SK-N-SH (cell line): ENCODE data around the gene TCN2. TPM values are rescaled to one million over a fixed set of nuclear protein-coding genes. Genes with fewer than 3 reads are reported as not detected.

Experiments used
- CTCF ChIA-PET: fragments of 300-600, 350-600 bp; formaldehyde crosslinking; extraction: SDS; loops from one replicate; lab custom pipeline; 2021; lab: Yijun Ruan, JAX
- POLR2A ChIA-PET: fragments of 350-600 bp; sonication (Branson Sonifier 250); formaldehyde crosslinking; extraction: SDS; loops from one replicate; lab custom pipeline; 2020; ENCODE audit warnings: antibody characterized with exemption, inconsistent platforms; lab: Yijun Ruan, JAX
- DNase-seq: peaks from one replicate; pipeline ENCODE4 v3.0.0; 2012
- H2AFZ ChIP-seq: fragments of 200-600 bp; sonication (generic); 2 replicates; pipeline ENCODE4 v1.8.1; 2016; ENCODE audit warnings: antibody characterized with exemption, mild to moderate bottlenecking, low read depth
- H3F3A ChIP-seq: fragments of 200-600 bp; sonication (generic); replicated peaks from 2 replicates; pipeline ENCODE3; 2016; ENCODE audit warnings: antibody characterized with exemption, mild to moderate bottlenecking; ENCODE audit not compliant: insufficient read depth
- H3K27ac ChIP-seq, 2 experiments: fragments of 200-500 bp in 1 of 2; fragments of 200-600 bp in 1 of 2; sonication (Bioruptor generic) in 1 of 2; sonication (generic), shearing (Covaris generic) in 1 of 2; 2 replicates each; pipeline versions ENCODE4 v1.5.1 to v1.6.1; 2014 to 2016; ENCODE audit warnings: low read depth in 2 of 2, inconsistent platforms in 1 of 2, low read length in 1 of 2, mild to moderate bottlenecking in 1 of 2, mixed read lengths in 1 of 2
- H3K27me3 ChIP-seq: fragments of 200-600 bp; sonication (generic), shearing (Covaris generic); 2 replicates; pipeline ENCODE4 v1.6.1; 2016; ENCODE audit warnings: mixed run types; ENCODE audit not compliant: insufficient read depth
- H3K36me3 ChIP-seq, 2 experiments: fragments of 200-500 bp in 1 of 2; fragments of 200-600 bp in 1 of 2; sonication (Bioruptor generic) in 1 of 2; sonication (generic) in 1 of 2; replicated peaks in 1 of 2; 2 replicates each; pipeline versions ENCODE3 to v1.5.1; 2014 to 2016; ENCODE audit warnings: low read length in 1 of 2, mild to moderate bottlenecking in 1 of 2; ENCODE audit not compliant: insufficient read depth in 2 of 2, control insufficient read depth in 1 of 2
- H3K4me1 ChIP-seq, 2 experiments: fragments of 200-500 bp in 1 of 2; fragments of 200-600 bp in 1 of 2; sonication (Bioruptor generic) in 1 of 2; sonication (generic), shearing (Covaris generic) in 1 of 2; 2 replicates each; pipeline versions ENCODE4 v1.5.1 to v1.6.1; 2014 to 2016; ENCODE audit warnings: low read depth in 1 of 2, low read length in 1 of 2, mixed run types in 1 of 2; ENCODE audit not compliant: insufficient read depth in 2 of 2, control insufficient read depth in 1 of 2
- H3K4me2 ChIP-seq: fragments of 200-600 bp; sonication (generic), shearing (Covaris generic); 2 replicates; pipeline ENCODE4 v1.6.1; 2017; ENCODE audit warnings: mixed run types
- H3K4me3 ChIP-seq, 2 experiments: fragments of 200-500 bp in 1 of 2; fragments of 200-600 bp in 1 of 2; sonication (Bioruptor generic) in 1 of 2; sonication (generic), shearing (Covaris generic) in 1 of 2; 2 replicates each; pipeline versions ENCODE4 v1.5.1 to v1.8.1; 2014 to 2016; ENCODE audit warnings: low read depth in 2 of 2, inconsistent platforms in 1 of 2, low read length in 1 of 2, mild to moderate bottlenecking in 1 of 2, mixed read lengths in 1 of 2, moderate library complexity in 1 of 2
- H3K79me2 ChIP-seq: fragments of 200-600 bp; sonication (generic); 2 replicates; pipeline ENCODE4 v1.8.1; 2017; ENCODE audit warnings: mild to moderate bottlenecking; ENCODE audit not compliant: insufficient read depth
- H3K9ac ChIP-seq: fragments of 200-600 bp; sonication (generic); 2 replicates; pipeline ENCODE4 v1.6.1; 2017; ENCODE audit warnings: mixed run types
- H3K9me2 ChIP-seq: fragments of 200-600 bp; sonication (generic); 2 replicates; pipeline ENCODE4 v1.6.1; 2017; ENCODE audit warnings: mixed run types
- H3K9me3 ChIP-seq: fragments of 200-600 bp; sonication (generic); 2 replicates; pipeline ENCODE4 v1.6.1; 2017; ENCODE audit warnings: mixed run types, mild to moderate bottlenecking, moderate library complexity
- H4K20me1 ChIP-seq: fragments of 200-600 bp; sonication (generic); 2 replicates; pipeline ENCODE4 v1.6.1; 2017; ENCODE audit warnings: mild to moderate bottlenecking, mixed run types; ENCODE audit not compliant: insufficient read depth
- ELF1 ChIP-seq: IDR thresholded peaks from 2 replicates; pipeline ENCODE4 v1.4.0; 2012
- EZH2phosphoT487 ChIP-seq: fragments of 200-600 bp; sonication (generic); IDR thresholded peaks from 2 replicates; pipeline ENCODE4 v1.6.1; 2017; ENCODE audit warnings: low read depth, mixed run types, mild to moderate bottlenecking, antibody characterized with exemption, moderate library complexity, borderline replicate concordance
- FOSL2 ChIP-seq: IDR thresholded peaks from 2 replicates; pipeline ENCODE4 v1.4.0; 2012; ENCODE audit warnings: low read depth, mild to moderate bottlenecking, moderate library complexity, borderline replicate concordance
- FOXJ3 ChIP-seq: sonication (generic); formaldehyde crosslinking; IDR thresholded peaks from 2 replicates; pipeline ENCODE4 v1.5.1; 2020; ENCODE audit warnings: mild to moderate bottlenecking, missing genetic modification reagents
- MEF2A ChIP-seq: IDR thresholded peaks from 2 replicates; pipeline ENCODE4 v1.4.0; 2012; ENCODE audit warnings: low read depth, borderline replicate concordance
- MXI1 ChIP-seq: IDR thresholded peaks from 2 replicates; pipeline ENCODE4 v1.6.1; 2012; ENCODE audit warnings: mild to moderate bottlenecking, low read depth, low read length, improper control_type of control experiment
- POLR2AphosphoS5 ChIP-seq: IDR thresholded peaks from 2 replicates; pipeline ENCODE4 v1.6.1; 2012; ENCODE audit warnings: low read depth, low read length
- RAD21 ChIP-seq: IDR thresholded peaks from 2 replicates; pipeline ENCODE4 v1.6.1; 2012; ENCODE audit warnings: mild to moderate bottlenecking, low read length
- RXRA ChIP-seq: IDR thresholded peaks from 2 replicates; pipeline ENCODE4 v1.4.0; 2012; ENCODE audit warnings: low read depth, mild to moderate bottlenecking, borderline replicate concordance
- SMC3 ChIP-seq: IDR thresholded peaks from 2 replicates; pipeline ENCODE4 v1.6.1; 2012; ENCODE audit warnings: low read depth, low read length, improper control_type of control experiment
- TCF12 ChIP-seq: IDR thresholded peaks from 2 replicates; pipeline ENCODE4 v1.4.0; 2012
- WGBS: methylation state at CpG from one replicate; pipeline ENCODE4 v1.1.6; 2017; ENCODE audit warnings: low lambda C conversion rate; 5-methylcytosine and 5-hydroxymethylcytosine counted together
- polyA plus RNA-seq, 3 experiments: library from polyadenylated mRNA; depleted of rRNA; stranded (reverse); fragments of >200 nt; gene quantifications; 2 replicates each; pipeline ENCODE4 v1.2.3, GENCODE V29; 2012
- TF ChIP-seq, protein P1 (sequence below): IDR thresholded peaks from 2 replicates; pipeline ENCODE4 v1.4.0; 2012; ENCODE audit warnings: low read depth, borderline replicate concordance
- TF ChIP-seq, protein P2 (sequence below): fragments of 150-350 bp; IDR thresholded peaks from 2 replicates; pipeline ENCODE4 v1.6.1; 2017; ENCODE audit warnings: antibody characterized with exemption, low read length, low read depth, borderline replicate concordance
- TF ChIP-seq, protein P3 (sequence below): IDR thresholded peaks from 2 replicates; pipeline ENCODE4 v1.6.1; 2012; ENCODE audit warnings: mild to moderate bottlenecking, low read depth, low read length, moderate library complexity

TCN2 gene
- polyA plus RNA-seq, 1 of the 3 experiments (the other 2 are of a cell fraction) = 4.1 TPM

DNA sequence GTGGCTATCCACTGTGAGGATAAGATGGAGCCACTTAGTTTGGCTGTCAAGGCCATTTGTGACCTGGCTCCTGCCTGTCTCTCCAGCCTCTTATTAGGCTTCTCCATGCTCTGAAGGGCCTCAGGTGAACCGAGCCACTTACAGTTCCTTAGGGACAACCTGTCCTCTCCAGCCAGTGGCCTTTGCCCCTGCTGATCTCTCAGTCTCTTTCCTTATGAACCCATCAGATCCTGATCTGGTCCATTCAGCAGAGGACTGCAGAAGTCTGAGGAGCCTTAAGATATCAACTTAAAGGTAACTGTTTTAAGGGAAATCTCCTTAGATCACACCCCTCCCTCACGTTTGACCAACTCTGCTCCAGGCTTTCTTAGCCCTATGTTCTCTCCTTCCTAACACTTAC lies 58.3 kb downstream of the TCN2 start (continued):
- TF ChIP-seq, protein P1, sequence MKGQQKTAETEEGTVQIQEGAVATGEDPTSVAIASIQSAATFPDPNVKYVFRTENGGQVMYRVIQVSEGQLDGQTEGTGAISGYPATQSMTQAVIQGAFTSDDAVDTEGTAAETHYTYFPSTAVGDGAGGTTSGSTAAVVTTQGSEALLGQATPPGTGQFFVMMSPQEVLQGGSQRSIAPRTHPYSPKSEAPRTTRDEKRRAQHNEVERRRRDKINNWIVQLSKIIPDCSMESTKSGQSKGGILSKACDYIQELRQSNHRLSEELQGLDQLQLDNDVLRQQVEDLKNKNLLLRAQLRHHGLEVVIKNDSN = no peak

DNA sequence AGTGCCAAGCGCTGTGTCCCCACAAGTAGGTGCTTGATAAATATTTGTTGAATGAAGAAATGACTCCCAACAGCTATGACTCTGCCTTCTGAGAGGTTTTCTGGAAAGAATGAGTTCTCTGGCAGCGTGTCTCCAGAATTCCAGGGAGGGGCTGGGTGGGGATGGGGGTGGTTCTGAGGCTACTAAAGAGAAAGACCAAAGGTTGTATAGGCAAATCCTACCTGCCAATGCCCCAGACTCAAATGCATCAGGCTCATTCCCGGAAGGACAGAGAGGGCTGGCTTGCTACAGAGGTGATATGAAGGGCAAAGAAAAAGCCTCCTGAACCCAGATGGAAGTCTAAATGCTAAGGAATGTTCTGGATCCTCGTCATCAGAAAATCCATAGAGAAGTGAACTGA lies 58.8 kb downstream of the TCN2 start:
- no peak overlapping the region for H2AFZ ChIP-seq
- no peaks in the 10 kb centered on the region for H4K20me1 ChIP-seq
- peaks cover 0 to 4% of the 10 kb centered on the region in 2 experiments for H3K36me3 ChIP-seq
- H3K27ac ChIP-seq = no peak overlapping the region
- no peaks in the 10 kb centered on the region for H3K27me3 ChIP-seq
- peak overlapping the region; percentile 74; the same call in 1 of the 2 replicates for H3K4me2 ChIP-seq
- no peak for DNase-seq
- 0 out of 4 replicates have a peak overlapping the region, but pooled peaks of 1 of the 2 experiments have one; percentile 71 for H3K4me3 ChIP-seq
- H3K9me3 ChIP-seq = no peaks in the 10 kb centered on the region
- peaks cover 0 to 12% of the 10 kb centered on the region in 2 experiments; a peak in 2 of 4 replicates for H3K4me1 ChIP-seq
- CTCF ChIA-PET = interaction anchor here (2.6 kb wide), 1 partner anchor 90 kb away, joined by 13 read pairs; no protein-coding TSS in a partner anchor
- H3K79me2 ChIP-seq = peaks cover 16% of the 10 kb centered on the region; the same call in 1 of the 2 replicates
- no peaks in the 10 kb centered on the region for H3K9me2 ChIP-seq
- POLR2A ChIA-PET = no interaction called here
- 100% methylated on average over 4 of the region's 4 CpGs for WGBS
- TF ChIP-seq, protein P2, sequence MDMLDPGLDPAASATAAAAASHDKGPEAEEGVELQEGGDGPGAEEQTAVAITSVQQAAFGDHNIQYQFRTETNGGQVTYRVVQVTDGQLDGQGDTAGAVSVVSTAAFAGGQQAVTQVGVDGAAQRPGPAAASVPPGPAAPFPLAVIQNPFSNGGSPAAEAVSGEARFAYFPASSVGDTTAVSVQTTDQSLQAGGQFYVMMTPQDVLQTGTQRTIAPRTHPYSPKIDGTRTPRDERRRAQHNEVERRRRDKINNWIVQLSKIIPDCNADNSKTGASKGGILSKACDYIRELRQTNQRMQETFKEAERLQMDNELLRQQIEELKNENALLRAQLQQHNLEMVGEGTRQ = no peak
- no peak for TF ChIP-seq TCF12
- TF ChIP-seq MEF2A = no peak
- no peak for TF ChIP-seq ELF1
- no peak for TF ChIP-seq FOXJ3 (CRISPR knock-in tag)
- TF ChIP-seq SMC3 = no peak
- TF ChIP-seq RXRA = no peak
- TF ChIP-seq RAD21 = no peak
- TF ChIP-seq FOSL2 = no peak
- TF ChIP-seq, protein P3, sequence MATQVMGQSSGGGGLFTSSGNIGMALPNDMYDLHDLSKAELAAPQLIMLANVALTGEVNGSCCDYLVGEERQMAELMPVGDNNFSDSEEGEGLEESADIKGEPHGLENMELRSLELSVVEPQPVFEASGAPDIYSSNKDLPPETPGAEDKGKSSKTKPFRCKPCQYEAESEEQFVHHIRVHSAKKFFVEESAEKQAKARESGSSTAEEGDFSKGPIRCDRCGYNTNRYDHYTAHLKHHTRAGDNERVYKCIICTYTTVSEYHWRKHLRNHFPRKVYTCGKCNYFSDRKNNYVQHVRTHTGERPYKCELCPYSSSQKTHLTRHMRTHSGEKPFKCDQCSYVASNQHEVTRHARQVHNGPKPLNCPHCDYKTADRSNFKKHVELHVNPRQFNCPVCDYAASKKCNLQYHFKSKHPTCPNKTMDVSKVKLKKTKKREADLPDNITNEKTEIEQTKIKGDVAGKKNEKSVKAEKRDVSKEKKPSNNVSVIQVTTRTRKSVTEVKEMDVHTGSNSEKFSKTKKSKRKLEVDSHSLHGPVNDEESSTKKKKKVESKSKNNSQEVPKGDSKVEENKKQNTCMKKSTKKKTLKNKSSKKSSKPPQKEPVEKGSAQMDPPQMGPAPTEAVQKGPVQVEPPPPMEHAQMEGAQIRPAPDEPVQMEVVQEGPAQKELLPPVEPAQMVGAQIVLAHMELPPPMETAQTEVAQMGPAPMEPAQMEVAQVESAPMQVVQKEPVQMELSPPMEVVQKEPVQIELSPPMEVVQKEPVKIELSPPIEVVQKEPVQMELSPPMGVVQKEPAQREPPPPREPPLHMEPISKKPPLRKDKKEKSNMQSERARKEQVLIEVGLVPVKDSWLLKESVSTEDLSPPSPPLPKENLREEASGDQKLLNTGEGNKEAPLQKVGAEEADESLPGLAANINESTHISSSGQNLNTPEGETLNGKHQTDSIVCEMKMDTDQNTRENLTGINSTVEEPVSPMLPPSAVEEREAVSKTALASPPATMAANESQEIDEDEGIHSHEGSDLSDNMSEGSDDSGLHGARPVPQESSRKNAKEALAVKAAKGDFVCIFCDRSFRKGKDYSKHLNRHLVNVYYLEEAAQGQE = no peak
- no peak for TF ChIP-seq EZH2phosphoT487
- TF ChIP-seq POLR2AphosphoS5 = no peak
- TF ChIP-seq MXI1 = no peak
- H3F3A ChIP-seq = no peaks in the 10 kb centered on the region
- no peak overlapping the region for H3K9ac ChIP-seq
